ENCODE results near the gene EMILIN3.

EMILIN3 gene

GRCh38 chr20:41365777-41366545, 657 bp downstream of the EMILIN3 start:
- H3K27me3 ChIP-seq: peaks cover 44% of the 10 kb centered on the region
- no peak overlapping the region for H3K4me2 ChIP-seq
- no peak overlapping the region for H3K9ac ChIP-seq

DNA sequence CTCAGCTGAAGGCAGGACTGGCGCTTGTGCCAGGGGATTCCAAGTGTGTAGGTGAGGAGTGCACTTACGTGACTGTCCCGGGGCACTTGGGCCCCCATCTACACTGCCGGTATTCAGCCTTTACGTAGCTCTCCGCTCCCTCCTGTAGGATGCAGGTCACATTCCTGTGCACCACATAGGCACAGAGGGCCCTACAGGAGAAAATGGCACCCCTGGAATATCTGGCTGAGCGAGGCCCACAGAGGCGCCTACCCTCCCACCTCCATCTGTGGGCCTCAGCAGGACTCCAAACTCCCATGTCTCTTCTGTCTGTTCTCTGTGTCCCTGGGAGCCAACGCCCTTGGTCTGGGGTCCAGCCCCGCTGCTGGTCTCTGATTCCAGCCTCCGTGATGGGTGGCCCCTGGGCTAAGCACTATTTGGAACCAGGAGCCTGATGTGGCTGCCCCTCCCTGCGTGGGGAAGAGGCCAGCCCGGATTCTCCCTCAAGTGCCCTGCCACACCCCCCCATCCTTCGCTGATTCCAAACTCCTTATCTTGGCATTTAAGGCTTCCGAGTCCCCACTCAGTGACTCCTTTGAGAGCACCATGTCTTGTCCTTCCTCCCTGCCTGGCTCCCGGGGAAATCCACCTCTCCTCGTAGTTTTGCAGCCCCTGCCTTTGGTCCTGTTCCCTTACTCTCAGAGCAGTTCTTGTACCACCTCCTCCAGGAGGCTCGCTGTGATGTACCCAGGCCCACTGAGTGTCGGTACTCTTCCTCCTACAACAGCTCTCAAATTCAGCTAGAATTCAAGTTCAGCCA, 1.5 kb downstream of the EMILIN3 start:
- Histone ChIP-seq H4K20me1 (no peaks in the 10 kb centered on the region; the same call in 1 of the 2 replicates), H3K4me2 (no peak overlapping the region), H3K36me3 (no peaks in the 10 kb centered on the region), H3K4me1 (no peaks in the 10 kb centered on the region), H3K4me3 (no peak overlapping the region), H3K27me3 (peaks cover 44% of the 10 kb centered on the region), H3K27ac (no peak overlapping the region), H3K9me3 (peaks cover 24% of the 10 kb centered on the region), H3K9ac (no peak overlapping the region)
- TF ChIP-seq Cebpa-rat (IDR thresholded peaks at IDR 0.05): no peak

More at GRCh38 chr20:41365777-41366545, 657 bp downstream of the EMILIN3 start:
- H3K9me3 ChIP-seq: peaks cover 27% of the 10 kb centered on the region
- TF ChIP-seq Cebpa-rat (IDR thresholded peaks at IDR 0.05): no peak
- no peaks in the 10 kb centered on the region; the same call in 1 of the 2 replicates for H4K20me1 ChIP-seq
- no peaks in the 10 kb centered on the region for H3K4me1 ChIP-seq
- H3K36me3 ChIP-seq: no peaks in the 10 kb centered on the region
- no peak overlapping the region for H3K27ac ChIP-seq
- 0 out of 2 replicates have a peak overlapping the region, but pooled peaks have one; percentile 14 for H3K4me3 ChIP-seq

DNA sequence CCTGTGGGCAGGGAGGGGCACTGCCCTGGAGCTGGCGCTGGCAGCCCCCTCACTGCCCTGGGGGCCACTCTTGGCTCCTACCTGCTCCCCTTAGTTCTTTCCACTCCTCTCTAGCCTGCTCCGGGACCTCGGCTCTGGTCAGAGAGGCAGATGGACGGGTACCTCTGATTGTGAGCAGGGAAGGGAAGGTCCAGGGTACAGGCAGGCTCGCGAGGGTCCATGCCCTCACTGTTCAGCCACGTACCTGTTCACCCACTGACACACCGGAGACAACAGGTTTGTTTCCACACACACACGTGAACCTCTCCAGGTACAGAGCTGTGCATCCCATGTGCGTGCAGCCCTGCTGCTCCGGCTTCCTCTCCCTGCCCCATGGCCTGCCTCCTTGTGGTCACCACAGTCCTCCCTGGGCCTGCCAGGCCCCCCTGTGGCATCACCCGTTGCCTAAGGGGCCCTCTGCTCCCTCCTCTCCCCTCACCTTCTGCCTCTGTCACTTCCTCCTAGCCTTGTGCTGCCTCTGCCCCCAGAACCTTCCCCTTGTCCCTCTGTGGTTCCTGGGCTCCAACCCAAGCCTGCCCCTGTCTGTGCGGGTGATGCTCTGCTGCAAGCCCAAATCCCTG, 2.3 kb downstream of the EMILIN3 start:
- Histone ChIP-seq H3K9ac (no peak overlapping the region), H4K20me1 (no peaks in the 10 kb centered on the region; the same call in 1 of the 2 replicates), H3K9me3 (peaks cover 24% of the 10 kb centered on the region), H3K4me1 (no peaks in the 10 kb centered on the region), H3K4me2 (no peak overlapping the region), H3K27me3 (peaks cover 44% of the 10 kb centered on the region), H3K36me3 (no peaks in the 10 kb centered on the region), H3K4me3 (no peak overlapping the region), H3K27ac (no peak overlapping the region)
- no peak for TF ChIP-seq Cebpa-rat (IDR thresholded peaks at IDR 0.05)

DNA sequence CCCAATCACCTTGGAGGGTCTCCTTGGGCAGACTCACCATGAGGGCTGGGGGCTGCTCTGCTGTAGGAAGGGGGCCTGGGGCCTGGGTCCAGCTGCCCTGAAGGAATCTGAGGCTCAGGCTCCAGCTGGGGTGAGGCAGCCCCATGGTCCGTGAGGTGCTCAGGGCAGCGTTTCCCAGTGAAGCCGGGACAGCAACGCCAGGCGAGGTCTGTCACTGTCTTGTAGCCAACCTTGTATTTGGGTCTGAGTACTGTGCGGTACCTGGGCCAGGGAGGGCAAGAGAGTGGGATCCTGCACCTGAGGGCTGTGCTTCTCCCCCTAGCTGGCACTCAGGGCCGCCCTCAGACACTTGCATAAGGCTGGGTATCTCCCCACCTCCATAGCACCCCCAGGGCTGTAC, 3.0 kb downstream of the EMILIN3 start:
- Histone ChIP-seq H4K20me1 (no peaks in the 10 kb centered on the region; the same call in 1 of the 2 replicates), H3K4me1 (no peaks in the 10 kb centered on the region), H3K9ac (no peak overlapping the region), H3K4me3 (no peak overlapping the region), H3K9me3 (peaks cover 24% of the 10 kb centered on the region), H3K4me2 (no peak overlapping the region), H3K27me3 (peaks cover 44% of the 10 kb centered on the region), H3K27ac (no peak overlapping the region), H3K36me3 (no peaks in the 10 kb centered on the region)
- TF ChIP-seq Cebpa-rat (IDR thresholded peaks at IDR 0.05): no peak

GRCh38 chr20:41362748-41363140, 3.9 kb downstream of the EMILIN3 start:
- Histone ChIP-seq H3K4me1 (no peaks in the 10 kb centered on the region), H3K36me3 (no peaks in the 10 kb centered on the region), H3K27me3 (peaks cover 39% of the 10 kb centered on the region), H3K9ac (no peak overlapping the region), H3K4me2 (no peak overlapping the region), H4K20me1 (no peaks in the 10 kb centered on the region; the same call in 1 of the 2 replicates), H3K9me3 (peaks cover 21% of the 10 kb centered on the region), H3K4me3 (no peak overlapping the region), H3K27ac (no peak overlapping the region)
- TF ChIP-seq Cebpa-rat (IDR thresholded peaks at IDR 0.05): no peak

DNA sequence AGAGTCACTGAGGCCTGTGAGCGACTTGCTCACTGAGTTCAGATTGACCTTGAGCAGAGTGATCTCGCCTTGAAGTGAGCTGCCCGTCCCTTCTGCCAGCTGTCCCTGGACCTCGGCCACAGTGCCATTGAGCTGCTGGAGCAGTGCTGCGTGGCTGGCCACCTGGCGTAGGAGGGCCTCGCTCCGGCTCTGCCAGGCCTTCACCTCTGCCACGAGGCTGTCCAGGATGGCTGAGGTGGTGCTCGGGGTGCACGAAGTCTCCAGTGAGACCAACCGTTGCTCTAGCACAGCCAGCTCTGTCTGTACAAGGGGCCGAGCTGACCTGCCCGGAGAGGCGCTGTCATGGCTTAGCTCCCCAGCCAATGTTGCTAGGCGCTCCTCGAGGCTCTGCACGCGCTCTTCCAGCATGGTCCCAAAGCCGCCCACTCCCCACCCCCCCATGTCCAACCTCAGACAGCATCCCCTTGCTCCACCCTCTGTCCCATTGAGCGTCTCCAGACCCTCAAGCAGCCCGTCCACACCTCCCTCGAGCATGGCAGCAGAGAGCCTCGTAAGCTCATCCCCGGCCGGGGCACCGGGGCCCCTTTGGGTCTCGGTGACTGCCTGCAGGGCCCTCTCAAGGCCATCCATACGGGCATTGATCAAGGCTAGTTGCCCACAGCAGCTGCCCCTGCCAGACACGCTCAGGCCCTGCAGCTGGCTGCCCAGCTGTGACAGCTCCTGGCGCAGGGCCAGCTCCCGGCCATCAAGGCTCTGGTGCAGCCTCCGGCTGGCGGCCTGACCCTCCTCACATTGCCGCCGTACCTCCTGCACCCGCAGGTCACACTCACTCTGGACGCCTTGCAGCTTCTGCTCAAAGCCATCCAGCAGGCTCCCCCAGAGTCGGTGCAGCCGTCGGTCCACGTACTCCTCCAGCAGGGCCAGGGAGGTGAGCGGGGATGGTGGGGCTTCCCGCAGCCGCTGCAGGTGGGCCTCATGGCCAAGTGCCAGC, 4.6 kb downstream of the EMILIN3 start:
- Histone ChIP-seq H3K36me3 (no peaks in the 10 kb centered on the region), H3K27ac (no peak overlapping the region), H3K9me3 (peaks cover 14% of the 10 kb centered on the region), H3K4me1 (no peaks in the 10 kb centered on the region), H3K27me3 (peaks cover 32% of the 10 kb centered on the region), H4K20me1 (no peaks in the 10 kb centered on the region; the same call in 1 of the 2 replicates), H3K9ac (no peak overlapping the region), H3K4me3 (no peak overlapping the region), H3K4me2 (no peak overlapping the region)
- no peak for TF ChIP-seq Cebpa-rat (IDR thresholded peaks at IDR 0.05)

- Histone ChIP-seq H4K20me1 (no peaks in the 10 kb centered on the region; the same call in 1 of the 2 replicates), H3K4me2 (no peak overlapping the region), H3K27ac (no peak overlapping the region), H3K4me1 (no peaks in the 10 kb centered on the region), H3K27me3 (peaks cover 22% of the 10 kb centered on the region), H3K4me3 (no peak overlapping the region), H3K9me3 (peaks cover 4% of the 10 kb centered on the region), H3K9ac (no peak overlapping the region), H3K36me3 (no peaks in the 10 kb centered on the region)
- no peak for TF ChIP-seq Cebpa-rat (IDR thresholded peaks at IDR 0.05)
These were observed 5.5 kb downstream of the EMILIN3 start for GRCh38 chr20:41360831-41361756.

DNA sequence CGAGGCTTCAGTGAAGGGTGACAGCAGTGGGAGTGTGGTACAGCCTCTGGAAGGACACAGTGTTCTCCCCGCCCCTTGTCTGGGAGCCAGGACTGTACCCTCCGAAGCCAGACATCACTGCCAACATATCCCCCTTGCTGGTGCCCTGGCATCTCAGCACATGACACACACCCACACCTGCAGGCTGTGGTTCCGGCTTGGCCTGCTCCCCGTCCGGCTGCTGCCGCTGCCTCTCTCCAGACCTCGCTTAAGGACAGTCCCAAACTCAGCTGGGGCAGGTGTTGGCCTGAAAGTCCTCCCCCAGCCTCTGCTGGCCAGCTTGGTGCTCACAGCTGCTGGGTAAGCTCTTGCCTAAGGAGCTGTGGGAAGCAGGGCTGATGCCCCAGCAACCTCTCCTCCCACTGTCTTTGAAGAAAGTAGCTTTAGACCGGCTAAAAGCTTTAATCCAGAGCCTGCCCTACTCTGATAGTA, 7.0 kb downstream of the EMILIN3 start:
- no peak for TF ChIP-seq Cebpa-rat (IDR thresholded peaks at IDR 0.05)
- H3K27ac ChIP-seq: no peak overlapping the region
- H3K4me3 ChIP-seq: no peak overlapping the region
- no peaks in the 10 kb centered on the region for H3K4me1 ChIP-seq
- H3K36me3 ChIP-seq: no peaks in the 10 kb centered on the region
- H3K27me3 ChIP-seq: peaks cover 7% of the 10 kb centered on the region
- H3K9me3 ChIP-seq: no peaks in the 10 kb centered on the region
- no peaks in the 10 kb centered on the region; the same call in 1 of the 2 replicates for H4K20me1 ChIP-seq
- H3K9ac ChIP-seq: no peak overlapping the region
- no peak overlapping the region for H3K4me2 ChIP-seq
